Measurements from ENCODE around the gene IGHMBP2.

The IGHMBP2 gene

GRCh38 chr11:68927280-68928135 is 23.8 kb downstream of the IGHMBP2 start:
- DNase-seq (ENCODE audit: low read depth in 3 of 3), result no peak

DNA sequence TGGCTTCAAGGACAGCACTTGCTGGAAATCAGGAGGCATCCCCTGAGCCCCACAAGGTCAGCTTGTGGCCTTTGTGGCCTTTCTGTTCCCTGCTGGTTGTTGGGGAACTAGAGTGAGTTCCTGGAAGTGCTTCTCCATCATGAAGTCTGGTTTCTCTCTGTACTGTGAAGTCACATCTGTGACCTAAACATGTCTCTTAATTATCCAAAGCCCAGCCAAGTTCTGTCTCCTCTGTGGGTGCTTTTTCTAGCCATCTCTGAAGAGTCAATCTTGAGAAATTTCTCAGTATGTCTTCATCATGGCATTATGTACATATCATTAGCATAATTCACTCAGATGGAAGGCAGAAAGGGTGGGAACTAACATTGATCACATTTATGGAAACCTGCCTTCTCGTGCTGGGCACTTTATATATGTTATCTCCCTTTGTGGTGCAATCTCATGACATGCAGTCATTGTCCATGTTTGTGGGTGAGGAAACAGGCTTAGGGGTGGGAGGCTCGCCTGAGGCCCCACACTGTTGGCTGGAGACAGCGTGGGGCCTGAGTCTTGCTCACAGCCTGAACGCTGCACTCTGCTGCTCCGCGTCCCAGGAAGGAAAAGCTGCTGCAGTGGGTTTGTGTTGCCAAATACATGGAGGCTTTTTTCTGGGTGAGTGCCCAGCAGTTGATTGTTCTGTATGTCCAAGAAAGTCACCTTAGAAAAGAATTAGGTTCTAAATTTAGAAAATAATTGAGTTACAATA is 24.6 kb downstream of the IGHMBP2 start:
- no peak for DNase-seq (ENCODE audit: low read depth in 3 of 3)

DNA sequence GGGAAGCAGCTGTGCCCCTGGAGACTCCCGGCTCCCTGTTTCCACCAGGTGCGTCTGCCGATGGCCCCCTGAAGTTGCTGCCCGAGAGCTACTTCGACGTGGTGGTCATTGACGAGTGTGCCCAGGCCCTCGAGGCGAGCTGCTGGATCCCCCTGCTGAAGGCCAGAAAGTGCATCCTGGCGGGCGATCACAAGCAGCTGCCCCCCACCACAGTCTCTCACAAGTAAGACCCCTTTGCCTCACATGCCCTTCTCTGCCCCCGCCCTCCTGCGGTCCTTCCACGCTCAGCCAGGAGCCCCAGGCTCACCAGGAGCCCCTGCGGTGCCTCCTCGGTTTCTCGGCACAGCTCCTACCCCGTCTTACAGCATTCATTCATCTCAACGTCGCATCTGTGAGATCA is 25.4 kb downstream of the IGHMBP2 start:
- no peak for DNase-seq (ENCODE audit: low read depth in 3 of 3)

- DNase-seq (ENCODE audit: low read depth in 3 of 3), result no peak
These were observed 26.2 kb downstream of the IGHMBP2 start for GRCh38 chr11:68929706-68930570.

- DNase-seq (ENCODE audit: low read depth in 3 of 3), result no peak
These were observed 27.5 kb downstream of the IGHMBP2 start for GRCh38 chr11:68930991-68931855.

GRCh38 chr11:68931911-68932310 is 28.2 kb downstream of the IGHMBP2 start:
- DNase-seq (ENCODE audit: low read depth in 3 of 3), result no peak

DNA sequence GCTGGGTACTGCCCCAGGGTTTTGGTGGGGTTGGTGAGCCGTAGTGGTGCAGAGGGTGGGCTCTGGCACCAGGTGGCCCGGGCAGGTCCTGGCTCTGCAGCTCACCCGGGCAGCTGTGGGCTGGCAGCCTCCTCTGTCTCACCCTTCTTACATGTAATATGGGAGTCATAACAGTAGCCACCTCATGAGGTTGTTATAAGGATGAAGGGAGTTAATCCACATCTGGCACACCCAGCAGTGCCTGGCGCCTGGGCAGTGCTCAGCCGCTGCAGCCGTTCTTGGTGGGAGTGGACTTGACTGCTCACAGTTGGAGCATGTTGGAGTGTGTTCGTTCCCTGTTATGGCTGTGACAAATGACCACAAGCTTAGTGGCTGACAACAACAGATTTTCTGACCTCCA is 28.7 kb downstream of the IGHMBP2 start:
- no peak for DNase-seq (ENCODE audit: low read depth in 3 of 3)

GRCh38 chr11:68932933-68933577 is 29.4 kb downstream of the IGHMBP2 start:
- DNase-seq (ENCODE audit: low read depth in 3 of 3), result no peak

DNA sequence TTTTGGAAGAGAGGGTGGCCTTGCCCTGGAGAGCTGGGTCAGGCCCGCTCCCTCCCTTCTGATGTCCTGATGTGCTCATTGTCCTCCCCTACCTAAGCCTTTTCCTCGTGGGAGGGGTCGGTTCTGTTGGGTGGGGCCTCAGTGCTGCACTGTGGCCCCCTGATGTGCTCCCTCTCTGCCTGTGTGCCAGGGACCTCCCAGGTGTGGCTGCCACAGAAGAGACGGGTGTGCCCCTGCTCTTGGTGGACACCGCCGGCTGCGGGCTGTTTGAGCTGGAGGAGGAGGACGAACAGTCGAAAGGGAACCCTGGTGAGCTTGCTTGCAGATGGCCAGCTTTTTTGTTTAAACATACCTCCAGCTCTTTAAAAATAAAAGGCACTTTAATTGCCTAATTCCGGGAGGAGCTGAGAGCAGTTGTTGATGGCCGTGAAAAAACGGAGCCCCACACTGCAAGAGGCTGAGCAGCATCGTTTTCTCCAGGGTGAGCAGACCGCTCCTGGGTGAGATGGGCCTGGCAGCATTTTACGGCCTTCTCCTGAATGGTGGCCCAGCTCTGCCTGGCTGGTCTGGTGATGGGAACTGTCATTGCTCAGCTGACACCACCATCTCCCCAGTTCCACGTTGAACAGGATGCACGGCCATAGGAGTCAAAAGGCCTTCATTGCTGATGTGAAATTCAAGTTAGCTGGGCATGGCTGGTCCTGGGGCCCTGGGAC is 30.1 kb downstream of the IGHMBP2 start:
- DNase-seq (ENCODE audit: low read depth in 3 of 3), result no peak

DNA sequence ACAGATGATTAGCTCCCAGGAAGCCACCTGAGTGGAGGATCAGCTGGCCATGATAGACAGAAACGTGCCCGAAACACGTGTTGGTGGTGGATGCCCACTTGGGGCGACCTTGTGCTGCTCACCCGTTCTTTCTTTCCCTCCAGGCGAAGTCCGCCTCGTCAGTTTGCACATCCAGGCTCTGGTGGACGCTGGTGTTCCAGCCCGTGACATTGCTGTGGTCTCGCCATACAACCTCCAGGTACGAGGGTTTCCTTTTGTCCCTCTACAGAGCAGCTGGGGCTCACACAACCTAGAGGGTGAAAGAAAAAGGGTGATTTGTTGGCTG is 30.6 kb downstream of the IGHMBP2 start:
- DNase-seq (ENCODE audit: low read depth in 3 of 3), result no peak

GRCh38 chr11:68934666-68935065 is 31.0 kb downstream of the IGHMBP2 start:
- no peak for DNase-seq (ENCODE audit: low read depth in 3 of 3)

DNA sequence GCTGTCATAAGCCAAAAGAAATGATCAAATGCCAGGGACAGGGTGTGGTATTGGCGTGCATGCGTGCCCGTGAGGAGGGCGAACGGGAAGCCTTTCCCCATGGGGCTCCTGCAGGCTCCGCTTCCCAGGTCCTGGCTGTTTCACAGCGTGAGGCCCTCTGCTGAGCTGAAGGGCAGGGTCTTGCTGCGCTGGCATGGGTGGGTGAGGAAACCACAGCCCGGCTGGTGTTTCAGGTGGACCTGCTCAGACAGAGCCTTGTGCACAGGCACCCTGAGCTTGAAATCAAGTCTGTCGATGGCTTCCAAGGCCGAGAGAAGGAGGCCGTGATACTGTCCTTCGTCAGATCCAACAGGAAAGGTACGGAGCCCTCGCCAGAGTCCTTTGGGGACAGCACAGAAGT is 31.4 kb downstream of the IGHMBP2 start:
- no peak for DNase-seq (ENCODE audit: low read depth in 3 of 3)

DNA sequence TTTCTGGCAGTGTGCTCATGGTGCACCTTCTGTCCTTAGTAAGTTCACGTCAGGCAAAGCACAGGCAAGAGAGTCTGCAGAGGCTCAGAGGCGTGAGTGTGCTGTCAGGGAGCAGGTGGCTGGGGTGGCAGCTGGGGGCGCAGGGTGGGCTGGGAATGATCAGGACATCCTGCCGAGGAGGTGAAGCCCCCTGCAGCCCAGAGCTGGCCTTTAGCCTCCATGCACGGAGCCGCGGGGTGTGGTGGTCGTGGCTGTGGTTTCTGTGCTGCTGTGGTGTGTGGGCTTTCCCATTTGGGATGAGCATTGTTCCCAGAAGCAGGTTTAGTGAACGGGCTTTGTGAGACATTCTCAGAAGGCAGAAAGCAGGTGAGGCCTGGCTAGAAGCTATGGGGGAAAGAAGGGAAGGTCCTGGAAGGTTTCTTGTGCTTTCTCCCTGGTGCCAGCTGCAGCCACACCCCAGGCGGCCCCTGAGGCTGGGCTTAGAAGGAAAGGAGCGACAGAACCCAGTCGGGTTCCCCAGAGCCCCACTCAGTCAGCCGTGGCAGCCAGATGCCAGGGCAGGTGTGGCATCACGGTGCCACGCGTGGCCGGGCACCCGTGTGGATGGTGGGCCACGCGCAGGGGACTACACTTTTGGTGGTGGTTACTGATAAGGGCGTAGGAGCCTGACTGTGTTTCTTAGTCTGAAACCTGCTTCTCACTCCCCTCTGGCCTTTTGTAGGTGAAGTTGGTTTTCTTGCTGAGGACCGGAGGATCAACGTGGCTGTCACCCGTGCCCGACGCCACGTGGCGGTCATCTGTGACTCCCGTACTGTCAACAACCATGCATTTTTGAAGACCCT is 32.0 kb downstream of the IGHMBP2 start:
- no peak for DNase-seq (ENCODE audit: low read depth in 3 of 3)

- DNase-seq (ENCODE audit: low read depth in 3 of 3), result no peak
These were observed 32.6 kb downstream of the IGHMBP2 start for GRCh38 chr11:68936358-68936636.

DNA sequence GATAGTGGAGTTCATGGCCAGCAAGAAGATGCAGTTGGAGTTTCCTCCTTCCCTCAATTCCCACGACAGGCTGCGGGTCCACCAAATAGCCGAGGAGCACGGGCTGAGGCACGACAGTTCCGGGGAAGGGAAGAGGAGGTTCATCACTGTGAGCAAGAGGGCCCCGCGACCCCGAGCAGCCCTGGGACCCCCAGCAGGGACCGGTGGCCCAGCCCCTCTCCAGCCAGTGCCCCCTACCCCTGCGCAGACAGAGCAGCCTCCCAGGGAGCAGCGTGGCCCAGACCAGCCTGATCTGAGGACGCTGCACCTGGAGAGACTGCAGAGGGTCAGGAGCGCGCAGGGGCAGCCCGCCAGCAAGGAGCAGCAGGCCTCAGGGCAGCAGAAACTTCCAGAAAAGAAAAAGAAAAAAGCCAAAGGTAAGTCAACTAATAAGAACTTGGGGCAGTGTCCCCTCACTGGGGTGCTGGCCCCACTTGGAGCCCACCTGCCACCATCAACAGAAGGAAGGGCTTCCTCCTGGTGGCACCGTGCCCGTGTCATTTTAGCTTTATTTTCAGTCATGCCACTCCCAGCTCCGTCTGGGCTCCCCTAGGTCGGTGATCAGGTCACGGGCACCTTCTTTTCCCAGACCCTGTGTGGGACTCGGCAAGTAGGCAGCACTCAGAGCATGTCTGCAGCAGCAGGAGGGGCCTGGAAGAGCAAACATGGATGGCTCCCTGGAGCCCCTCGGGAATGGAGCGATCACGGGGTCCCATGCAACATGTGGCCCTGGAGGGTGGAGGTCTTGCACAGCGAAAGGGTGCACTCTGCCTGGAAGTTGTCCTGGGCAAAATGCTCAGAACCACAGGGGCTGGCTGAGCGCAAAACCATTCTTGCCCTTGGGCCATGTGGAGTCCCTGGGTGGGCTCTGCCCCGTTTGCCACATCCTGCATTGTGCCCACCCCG is 33.3 kb downstream of the IGHMBP2 start:
- DNase-seq (ENCODE audit: low read depth in 3 of 3), result no peak

DNA sequence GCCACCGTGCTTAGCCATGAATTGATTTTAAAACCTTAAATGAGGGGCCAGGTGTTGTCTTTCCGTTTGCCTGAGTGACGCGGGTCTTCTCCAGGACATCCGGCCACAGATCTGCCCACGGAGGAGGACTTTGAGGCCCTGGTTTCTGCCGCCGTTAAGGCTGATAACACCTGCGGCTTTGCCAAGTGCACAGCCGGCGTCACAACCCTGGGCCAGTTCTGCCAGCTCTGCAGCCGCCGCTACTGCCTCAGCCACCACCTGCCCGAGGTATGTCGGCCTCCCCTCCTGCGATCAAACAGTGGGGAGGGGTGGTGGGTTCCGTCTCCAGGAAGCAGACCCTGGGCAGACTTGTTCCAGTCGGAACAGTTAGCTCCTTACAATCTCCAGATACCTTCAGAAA is 34.4 kb downstream of the IGHMBP2 start:
- DNase-seq (ENCODE audit: low read depth in 3 of 3), result no peak

GRCh38 chr11:68938816-68939582 is 35.3 kb downstream of the IGHMBP2 start:
- no peak for DNase-seq (ENCODE audit: low read depth in 3 of 3)
